ENCODE measurements around the gene HABP4. TPM values are rescaled to one million over a fixed set of nuclear protein-coding genes. Genes with fewer than 3 reads are reported as not detected.

The HABP4 gene
- total RNA-seq, 4 donors from 2014 or later: 42.8 to 50.0 (median 46.3) TPM

- no peak for DNase-seq (ENCODE audit: low spot score in 2 of 2)
- 87 to 92% methylated on average over 32 to 36 of the region's 55 CpGs for WGBS, 2 donors
- peak overlapping the region in 1 of 4 donors; percentile 67 for H3K27ac ChIP-seq
- no peaks in the 10 kb centered on the region for H3K27me3 ChIP-seq
- TF ChIP-seq POLR2A (IDR thresholded peaks at IDR 0.05) (no peak), EP300 (IDR thresholded peaks at IDR 0.05) (peak in 1 of 2 donors; percentile 16)
- TF ChIP-seq, protein P1, sequence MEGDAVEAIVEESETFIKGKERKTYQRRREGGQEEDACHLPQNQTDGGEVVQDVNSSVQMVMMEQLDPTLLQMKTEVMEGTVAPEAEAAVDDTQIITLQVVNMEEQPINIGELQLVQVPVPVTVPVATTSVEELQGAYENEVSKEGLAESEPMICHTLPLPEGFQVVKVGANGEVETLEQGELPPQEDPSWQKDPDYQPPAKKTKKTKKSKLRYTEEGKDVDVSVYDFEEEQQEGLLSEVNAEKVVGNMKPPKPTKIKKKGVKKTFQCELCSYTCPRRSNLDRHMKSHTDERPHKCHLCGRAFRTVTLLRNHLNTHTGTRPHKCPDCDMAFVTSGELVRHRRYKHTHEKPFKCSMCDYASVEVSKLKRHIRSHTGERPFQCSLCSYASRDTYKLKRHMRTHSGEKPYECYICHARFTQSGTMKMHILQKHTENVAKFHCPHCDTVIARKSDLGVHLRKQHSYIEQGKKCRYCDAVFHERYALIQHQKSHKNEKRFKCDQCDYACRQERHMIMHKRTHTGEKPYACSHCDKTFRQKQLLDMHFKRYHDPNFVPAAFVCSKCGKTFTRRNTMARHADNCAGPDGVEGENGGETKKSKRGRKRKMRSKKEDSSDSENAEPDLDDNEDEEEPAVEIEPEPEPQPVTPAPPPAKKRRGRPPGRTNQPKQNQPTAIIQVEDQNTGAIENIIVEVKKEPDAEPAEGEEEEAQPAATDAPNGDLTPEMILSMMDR (IDR thresholded peaks at IDR 0.05): no peak
- peaks cover 0 to 47% (median 0%) of the 10 kb centered on the region in 3 donors for H3K36me3 ChIP-seq
- no peaks in the 10 kb centered on the region for H3K9me3 ChIP-seq
- no peak overlapping the region for H3K4me3 ChIP-seq
- peaks cover 0 to 26% (median 3%) of the 10 kb centered on the region in 4 donors for H3K4me1 ChIP-seq
These were observed 46.6 kb downstream of the HABP4 start for GRCh38 chr9:96496368-96497116.

GRCh38 chr9:96497117-96497399 is 47.1 kb downstream of the HABP4 start:
- TF ChIP-seq POLR2A (IDR thresholded peaks at IDR 0.05) (no peak), EP300 (IDR thresholded peaks at IDR 0.05) (no peak)
- TF ChIP-seq, protein P1 (IDR thresholded peaks at IDR 0.05): no peak
- no peak overlapping the region for H3K4me3 ChIP-seq
- H3K27me3 ChIP-seq: no peaks in the 10 kb centered on the region
- H3K9me3 ChIP-seq: no peaks in the 10 kb centered on the region
- 83 to 94% methylated on average over 13 to 17 of the region's 17 CpGs for WGBS, 2 donors
- peak overlapping the region in 1 of 4 donors; percentile 67 for H3K27ac ChIP-seq
- peaks cover 0 to 42% (median 0%) of the 10 kb centered on the region in 3 donors for H3K36me3 ChIP-seq
- peaks cover 0 to 24% (median 4%) of the 10 kb centered on the region in 4 donors for H3K4me1 ChIP-seq
- no peak for DNase-seq (ENCODE audit: low spot score in 2 of 2)

DNA sequence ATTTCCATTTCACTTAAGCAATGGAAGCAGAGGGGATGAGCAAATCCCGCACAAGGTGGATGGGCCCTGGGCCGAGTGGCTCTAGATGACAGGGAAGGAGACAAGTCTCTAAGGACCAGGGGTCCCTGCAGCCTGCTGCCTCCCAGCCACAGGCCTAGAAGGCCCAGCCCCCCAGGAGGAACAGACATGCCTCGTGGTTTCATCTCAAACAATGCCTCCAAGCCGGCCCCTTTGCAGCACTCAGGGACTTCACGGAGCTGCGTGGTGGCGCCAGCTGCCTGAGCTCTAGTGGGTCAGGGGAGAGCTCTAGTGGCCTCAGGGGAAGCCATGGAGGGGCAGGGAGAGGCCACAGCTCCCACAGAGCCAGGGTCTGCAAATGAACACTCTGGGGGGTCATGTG is 48.8 kb downstream of the HABP4 start:
- H3K27ac ChIP-seq: peak overlapping the region in 1 of 4 donors; percentile 20
- H3K36me3 ChIP-seq: peaks cover 0 to 25% (median 0%) of the 10 kb centered on the region in 3 donors
- H3K4me1 ChIP-seq: peaks cover 0 to 38% (median 5%) of the 10 kb centered on the region in 4 donors
- DNase-seq (ENCODE audit: low spot score in 2 of 2): no peak
- no peak overlapping the region for H3K4me3 ChIP-seq
- H3K27me3 ChIP-seq: no peaks in the 10 kb centered on the region
- no peaks in the 10 kb centered on the region for H3K9me3 ChIP-seq
- TF ChIP-seq EP300 (IDR thresholded peaks at IDR 0.05): no peak
- TF ChIP-seq POLR2A (IDR thresholded peaks at IDR 0.05): no peak
- TF ChIP-seq, protein P1 (IDR thresholded peaks at IDR 0.05): no peak
- 77 to 82% methylated on average over 7 of the region's 7 CpGs for WGBS, 2 donors

GRCh38 chr9:96499257-96499656 is 49.3 kb downstream of the HABP4 start:
- WGBS, 2 donors: 95 to 99% methylated on average over 7 of the region's 7 CpGs
- peak overlapping the region in 1 of 4 donors; percentile 20 for H3K27ac ChIP-seq

More at GRCh38 chr9:96499257-96499656, 49.3 kb downstream of the HABP4 start:
- Histone ChIP-seq H3K36me3 (peaks cover 0 to 27% (median 0%) of the 10 kb centered on the region in 3 donors), H3K9me3 (no peaks in the 10 kb centered on the region), H3K4me1 (peaks cover 0 to 38% (median 5%) of the 10 kb centered on the region in 4 donors), H3K27me3 (no peaks in the 10 kb centered on the region), H3K4me3 (no peak overlapping the region)
- DNase-seq (ENCODE audit: low spot score in 2 of 2): no peak
- TF ChIP-seq EP300 (IDR thresholded peaks at IDR 0.05) (no peak), POLR2A (IDR thresholded peaks at IDR 0.05) (no peak)
- TF ChIP-seq, protein P1 (IDR thresholded peaks at IDR 0.05): no peak
